ENCODE data around the gene NMNAT2. TPM values are rescaled to one million over a fixed set of nuclear protein-coding genes. Genes with fewer than 3 reads are reported as not detected.

Gene NMNAT2
- total RNA-seq, 1 experiment from 2014 or later: 0.17 TPM

DNA sequence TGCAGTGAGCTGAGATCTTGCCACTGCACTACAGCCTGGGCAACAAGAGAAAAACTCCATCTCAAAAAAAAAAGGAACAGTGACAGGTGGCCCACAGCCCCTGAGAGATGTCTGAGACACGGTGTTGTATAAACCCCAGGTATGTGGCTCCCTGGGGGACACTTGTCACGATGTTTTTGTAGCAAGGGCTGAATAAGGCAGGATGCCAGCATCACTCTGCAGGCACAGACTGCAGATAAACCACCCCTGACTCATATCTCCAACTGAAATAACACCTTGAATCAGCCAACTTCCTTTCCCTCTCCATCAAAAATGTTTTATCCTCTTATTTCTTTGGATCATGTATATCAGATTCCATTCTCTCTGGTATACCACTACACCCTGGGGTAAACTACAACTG is 52.5 kb downstream of the NMNAT2 start:
- intact Hi-C loops (cut with micrococcal nuclease; ENCODE audit: unreplicated experiment): no loop called here
- TF ChIP-seq, protein P1, sequence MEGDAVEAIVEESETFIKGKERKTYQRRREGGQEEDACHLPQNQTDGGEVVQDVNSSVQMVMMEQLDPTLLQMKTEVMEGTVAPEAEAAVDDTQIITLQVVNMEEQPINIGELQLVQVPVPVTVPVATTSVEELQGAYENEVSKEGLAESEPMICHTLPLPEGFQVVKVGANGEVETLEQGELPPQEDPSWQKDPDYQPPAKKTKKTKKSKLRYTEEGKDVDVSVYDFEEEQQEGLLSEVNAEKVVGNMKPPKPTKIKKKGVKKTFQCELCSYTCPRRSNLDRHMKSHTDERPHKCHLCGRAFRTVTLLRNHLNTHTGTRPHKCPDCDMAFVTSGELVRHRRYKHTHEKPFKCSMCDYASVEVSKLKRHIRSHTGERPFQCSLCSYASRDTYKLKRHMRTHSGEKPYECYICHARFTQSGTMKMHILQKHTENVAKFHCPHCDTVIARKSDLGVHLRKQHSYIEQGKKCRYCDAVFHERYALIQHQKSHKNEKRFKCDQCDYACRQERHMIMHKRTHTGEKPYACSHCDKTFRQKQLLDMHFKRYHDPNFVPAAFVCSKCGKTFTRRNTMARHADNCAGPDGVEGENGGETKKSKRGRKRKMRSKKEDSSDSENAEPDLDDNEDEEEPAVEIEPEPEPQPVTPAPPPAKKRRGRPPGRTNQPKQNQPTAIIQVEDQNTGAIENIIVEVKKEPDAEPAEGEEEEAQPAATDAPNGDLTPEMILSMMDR (conservative IDR thresholded peaks at IDR 0.05; ENCODE audit: low read depth, low read length): no peak
- TF ChIP-seq EZH2 (IDR thresholded peaks at IDR 0.05; ENCODE audit: borderline replicate concordance, low read depth, low read length, poor library complexity, severe bottlenecking): no peak
- peaks cover 3% of the 10 kb centered on the region for H3K27me3 ChIP-seq (replicated peaks; ENCODE audit: insufficient read depth, low read depth, low read length, poor library complexity)
- H3K9me3 ChIP-seq (ENCODE audit: low read depth, low read length, poor library complexity, severe bottlenecking): no peaks in the 10 kb centered on the region
- no peak for DNase-seq (ENCODE audit: low spot score)
- ChIA-PET CTCF (no interaction called here), POLR2A (ENCODE audit: low non-redundant PET) (no interaction called here)
- no peaks in the 10 kb centered on the region for H3K36me3 ChIP-seq (ENCODE audit: insufficient read depth, low read length, poor library complexity, severe bottlenecking)
- H3K4me3 ChIP-seq (ENCODE audit: low read depth, low read length, poor library complexity, severe bottlenecking): no peak overlapping the region
- no peaks in the 10 kb centered on the region for H3K4me1 ChIP-seq (ENCODE audit: insufficient read depth, low read length, poor library complexity, severe bottlenecking)
- no TSS peak for BruUV-seq (replicated peaks)
- no peak overlapping the region for H3K27ac ChIP-seq (ENCODE audit: low read depth, low read length, poor library complexity, severe bottlenecking)

DNA sequence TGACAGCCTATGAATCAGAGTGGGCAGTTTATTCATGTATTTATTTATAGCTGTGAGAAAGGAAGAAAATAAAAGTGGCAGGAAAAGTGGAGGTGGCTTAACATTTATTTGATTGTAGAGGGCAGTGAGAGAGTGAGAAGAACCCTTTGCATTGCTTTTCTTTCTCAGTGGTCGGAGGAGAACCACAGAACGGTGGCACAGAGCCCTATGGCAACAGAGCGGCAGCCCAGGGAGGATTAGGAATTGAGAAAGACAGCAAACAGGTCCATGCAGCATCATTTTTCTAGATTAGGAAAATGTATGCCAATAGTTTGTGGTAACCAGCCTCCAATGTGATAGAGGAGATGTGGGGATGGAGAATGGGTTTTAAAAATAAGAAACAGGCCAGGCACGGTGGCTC is 53.1 kb downstream of the NMNAT2 start:
- CTCF ChIA-PET: no interaction called here
- H3K27me3 ChIP-seq (replicated peaks; ENCODE audit: insufficient read depth, low read depth, low read length, poor library complexity): peaks cover 3% of the 10 kb centered on the region
- no peak overlapping the region for H3K4me3 ChIP-seq (ENCODE audit: low read depth, low read length, poor library complexity, severe bottlenecking)
- BruUV-seq (replicated peaks): no TSS peak
- H3K9me3 ChIP-seq (ENCODE audit: low read depth, low read length, poor library complexity, severe bottlenecking): no peaks in the 10 kb centered on the region
- no peak for DNase-seq (ENCODE audit: low spot score)
- POLR2A ChIA-PET (ENCODE audit: low non-redundant PET): no interaction called here
- no peaks in the 10 kb centered on the region for H3K4me1 ChIP-seq (ENCODE audit: insufficient read depth, low read length, poor library complexity, severe bottlenecking)
- H3K27ac ChIP-seq (ENCODE audit: low read depth, low read length, poor library complexity, severe bottlenecking): no peak overlapping the region
- H3K36me3 ChIP-seq (ENCODE audit: insufficient read depth, low read length, poor library complexity, severe bottlenecking): no peaks in the 10 kb centered on the region
- intact Hi-C loops (cut with micrococcal nuclease; ENCODE audit: unreplicated experiment): no loop called here
- TF ChIP-seq, protein P1 (conservative IDR thresholded peaks at IDR 0.05; ENCODE audit: low read depth, low read length): no peak
- TF ChIP-seq EZH2 (IDR thresholded peaks at IDR 0.05; ENCODE audit: borderline replicate concordance, low read depth, low read length, poor library complexity, severe bottlenecking): no peak

DNA sequence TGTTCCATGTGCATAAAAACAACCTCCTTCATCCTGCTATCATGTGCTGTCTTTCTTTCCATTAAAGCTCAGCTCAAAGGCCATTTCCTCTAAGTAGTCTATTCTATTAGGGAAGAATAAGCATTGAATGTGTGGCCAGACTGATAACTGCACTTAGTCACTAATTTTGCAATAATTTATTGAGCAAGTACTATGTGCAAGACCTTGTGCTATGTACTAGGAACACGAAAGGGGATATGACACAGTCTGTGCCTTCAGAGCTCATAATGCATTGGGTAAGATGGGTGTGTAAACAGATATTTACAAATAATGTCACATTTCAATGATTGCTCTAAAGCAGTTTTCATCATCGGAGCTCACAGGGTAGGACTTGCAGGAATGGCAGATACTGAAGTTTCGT is 54.2 kb downstream of the NMNAT2 start:
- Histone ChIP-seq H3K27ac (ENCODE audit: low read depth, low read length, poor library complexity, severe bottlenecking) (no peak overlapping the region), H3K4me1 (ENCODE audit: insufficient read depth, low read length, poor library complexity, severe bottlenecking) (no peaks in the 10 kb centered on the region), H3K27me3 (replicated peaks; ENCODE audit: insufficient read depth, low read depth, low read length, poor library complexity) (peaks cover 3% of the 10 kb centered on the region), H3K9me3 (ENCODE audit: low read depth, low read length, poor library complexity, severe bottlenecking) (no peaks in the 10 kb centered on the region), H3K4me3 (ENCODE audit: low read depth, low read length, poor library complexity, severe bottlenecking) (no peak overlapping the region), H3K36me3 (ENCODE audit: insufficient read depth, low read length, poor library complexity, severe bottlenecking) (no peaks in the 10 kb centered on the region)
- intact Hi-C loops (cut with micrococcal nuclease; ENCODE audit: unreplicated experiment): no loop called here
- TF ChIP-seq EZH2 (IDR thresholded peaks at IDR 0.05; ENCODE audit: borderline replicate concordance, low read depth, low read length, poor library complexity, severe bottlenecking): no peak
- TF ChIP-seq, protein P1 (conservative IDR thresholded peaks at IDR 0.05; ENCODE audit: low read depth, low read length): no peak
- CTCF ChIA-PET: no interaction called here
- BruUV-seq (replicated peaks): no TSS peak
- POLR2A ChIA-PET (ENCODE audit: low non-redundant PET): no interaction called here
- DNase-seq (ENCODE audit: low spot score): no peak
